ENCODE measurements around the gene RASA3. TPM values are rescaled to one million over a fixed set of nuclear protein-coding genes. Genes with fewer than 3 reads are reported as not detected.

RASA3 gene
- polyA plus RNA-seq, 3 donors: 9.0 to 32.6 (median 16.6) TPM

GRCh38 chr13:114063545-114064449 lies 68.6 kb downstream of the RASA3 start:
- H3K27me3 Mint-ChIP-seq (ENCODE audit: low read depth in 3 of 3): peaks cover 0 to 3% (median 0%) of the 10 kb centered on the region in 3 donors
- H3K9me3 Mint-ChIP-seq: peaks cover 0 to 3% (median 0%) of the 10 kb centered on the region in 7 donors
- Histone ChIP-seq H3K4me1 (ENCODE audit: control insufficient read depth in 1 of 2, insufficient read depth in 2 of 2, low read length in 2 of 2) (peaks cover 85 to 92% of the 10 kb centered on the region in 2 donors), H3K9ac (ENCODE audit: insufficient read depth, low read length, poor library complexity, severe bottlenecking) (peak overlapping the region; percentile 89), H3K27me3 (ENCODE audit: control insufficient read depth in 2 of 2, insufficient read depth in 2 of 2, low read length in 2 of 2) (no peaks in the 10 kb centered on the region), H3K4me3 (replicated peaks in 1 of 3; ENCODE audit: low read depth in 2 of 3, low read length in 3 of 3) (peak overlapping the region in 2 of 3 experiments; percentile 19 to 72), H3K27ac (ENCODE audit: low read depth in 1 of 2, low read length in 2 of 2) (peak overlapping the region; percentile 93 to 99), H3K9me3 (replicated peaks in 1 of 2; ENCODE audit: control insufficient read depth in 1 of 2, insufficient read depth in 1 of 2, low read length in 2 of 2) (no peaks in the 10 kb centered on the region), H3K4me2 (replicated peaks; ENCODE audit: extremely low read depth, low read length, poor library complexity, severe bottlenecking) (peak overlapping the region; percentile 75), H2AFZ (ENCODE audit: insufficient read depth, low read depth, low read length, poor library complexity, severe bottlenecking) (peak overlapping the region; percentile 4), H3K79me2 (ENCODE audit: insufficient read depth, low read length) (peaks cover 57% of the 10 kb centered on the region), H3K36me3 (replicated peaks in 1 of 2; ENCODE audit: control insufficient read depth in 1 of 2, insufficient read depth in 2 of 2, low read length in 2 of 2) (peaks cover 0 to 7% of the 10 kb centered on the region in 2 donors), H4K20me1 (ENCODE audit: insufficient read depth, low read length) (peaks cover 17% of the 10 kb centered on the region)
- intact Hi-C loops (cut with micrococcal nuclease): loop anchor here in 1 of 2 donors (2.0 to 10.0 kb wide), 2 partner anchors 47 to 569 kb away; partner anchors contain the start of gene DCUN1D2
- H3K4me1 Mint-ChIP-seq: peaks cover 80% of the 10 kb centered on the region
- no peak for TF ChIP-seq CTCF (IDR thresholded peaks at IDR 0.05)
- peak overlapping the region; percentile 98 to 100 (median 99) for H3K27ac Mint-ChIP-seq
- peaks cover 12 to 30% of the 10 kb centered on the region in 2 donors for H3K36me3 Mint-ChIP-seq
- peak; percentile 81 to 92 (median 86) for DNase-seq
- WGBS (ENCODE audit: insufficient coverage): 28% methylated on average over 18 of the region's 22 CpGs
- H3K4me3 Mint-ChIP-seq: peak overlapping the region; percentile 79 to 89

GRCh38 chr13:114062754-114063153 lies 69.7 kb downstream of the RASA3 start:
- Histone ChIP-seq H3K4me1 (ENCODE audit: control insufficient read depth in 1 of 2, insufficient read depth in 2 of 2, low read length in 2 of 2) (peaks cover 85 to 92% of the 10 kb centered on the region in 2 donors), H3K27me3 (ENCODE audit: control insufficient read depth in 2 of 2, insufficient read depth in 2 of 2, low read length in 2 of 2) (no peaks in the 10 kb centered on the region), H3K9ac (ENCODE audit: insufficient read depth, low read length, poor library complexity, severe bottlenecking) (peak overlapping the region; percentile 31), H2AFZ (ENCODE audit: insufficient read depth, low read depth, low read length, poor library complexity, severe bottlenecking) (peak overlapping the region; percentile 4), H3K4me2 (replicated peaks; ENCODE audit: extremely low read depth, low read length, poor library complexity, severe bottlenecking) (peak overlapping the region; percentile 51), H3K27ac (ENCODE audit: low read depth in 1 of 2, low read length in 2 of 2) (peak overlapping the region; percentile 73 to 78), H4K20me1 (ENCODE audit: insufficient read depth, low read length) (peaks cover 27% of the 10 kb centered on the region), H3K79me2 (ENCODE audit: insufficient read depth, low read length) (peaks cover 67% of the 10 kb centered on the region), H3K9me3 (replicated peaks in 1 of 2; ENCODE audit: control insufficient read depth in 1 of 2, insufficient read depth in 1 of 2, low read length in 2 of 2) (no peaks in the 10 kb centered on the region), H3K4me3 (replicated peaks in 1 of 3; ENCODE audit: low read depth in 2 of 3, low read length in 3 of 3) (peak overlapping the region in 1 of 3 experiments; percentile 27), H3K36me3 (replicated peaks in 1 of 2; ENCODE audit: control insufficient read depth in 1 of 2, insufficient read depth in 2 of 2, low read length in 2 of 2) (peaks cover 0 to 7% of the 10 kb centered on the region in 2 donors)
- peak overlapping the region; percentile 43 to 84 for H3K4me3 Mint-ChIP-seq
- peak overlapping the region; percentile 84 to 95 (median 93) for H3K27ac Mint-ChIP-seq
- peaks cover 0 to 3% (median 0%) of the 10 kb centered on the region in 3 donors for H3K27me3 Mint-ChIP-seq (ENCODE audit: low read depth in 3 of 3)
- H3K9me3 Mint-ChIP-seq: peaks cover 0 to 3% (median 0%) of the 10 kb centered on the region in 7 donors
- peaks cover 17 to 36% of the 10 kb centered on the region in 2 donors for H3K36me3 Mint-ChIP-seq
- 0% methylated on average over 8 of the region's 16 CpGs for WGBS (ENCODE audit: insufficient coverage)
- peak; percentile 51 to 73 (median 57) for DNase-seq
- H3K4me1 Mint-ChIP-seq: peaks cover 80% of the 10 kb centered on the region
- intact Hi-C loops (cut with micrococcal nuclease): loop anchor here in 1 of 2 donors (10.0 kb wide), 1 partner anchor 568 kb away; the partner anchor contains the start of gene DCUN1D2
- TF ChIP-seq CTCF (IDR thresholded peaks at IDR 0.05): no peak
